Measurements from ENCODE around the gene ALDH4A1.

The ALDH4A1 gene

GRCh38 chr1:18918417-18918816 lies 16.1 kb upstream of the ALDH4A1 start:
- Histone ChIP-seq H3K27me3 (replicated peaks in 2 of 5; ENCODE audit: control insufficient read depth in 4 of 5, insufficient read depth in 5 of 5, low read length in 4 of 5) (no peaks in the 10 kb centered on the region), H3K36me3 (ENCODE audit: control insufficient read depth in 4 of 4, insufficient read depth in 4 of 4, low read length in 3 of 4) (peaks cover 0 to 44% (median 34%) of the 10 kb centered on the region in 4 experiments), H3K27ac (ENCODE audit: insufficient read depth in 1 of 2, low read depth in 1 of 2, low read length in 2 of 2, poor library complexity in 1 of 2, severe bottlenecking in 2 of 2) (no peak overlapping the region), H3K4me3 (ENCODE audit: control insufficient read depth in 1 of 7, extremely low read depth in 1 of 7, insufficient read depth in 4 of 7, low read depth in 2 of 7, low read length in 6 of 7) (no peak overlapping the region), H3K4me1 (ENCODE audit: control extremely low read depth in 1 of 4, control insufficient read depth in 4 of 4, insufficient read depth in 4 of 4, low read length in 3 of 4) (peaks cover 0 to 20% (median 17%) of the 10 kb centered on the region in 4 experiments), H3K9me3 (ENCODE audit: control extremely low read depth in 1 of 5, control insufficient read depth in 4 of 5, insufficient read depth in 2 of 5, low read depth in 1 of 5, low read length in 4 of 5) (no peaks in the 10 kb centered on the region)
- 97% methylated on average over 11 of the region's 14 CpGs for WGBS (ENCODE audit: insufficient coverage)
- no peak for DNase-seq
- CTCF ChIA-PET, result interaction anchor here (1.2 to 12.8 kb wide), 3 partner anchors 10 to 53 kb away, joined by 5 to 222 read pairs (median 6); no protein-coding TSS in a partner anchor
- POLR2A ChIA-PET, result no interaction called here

DNA sequence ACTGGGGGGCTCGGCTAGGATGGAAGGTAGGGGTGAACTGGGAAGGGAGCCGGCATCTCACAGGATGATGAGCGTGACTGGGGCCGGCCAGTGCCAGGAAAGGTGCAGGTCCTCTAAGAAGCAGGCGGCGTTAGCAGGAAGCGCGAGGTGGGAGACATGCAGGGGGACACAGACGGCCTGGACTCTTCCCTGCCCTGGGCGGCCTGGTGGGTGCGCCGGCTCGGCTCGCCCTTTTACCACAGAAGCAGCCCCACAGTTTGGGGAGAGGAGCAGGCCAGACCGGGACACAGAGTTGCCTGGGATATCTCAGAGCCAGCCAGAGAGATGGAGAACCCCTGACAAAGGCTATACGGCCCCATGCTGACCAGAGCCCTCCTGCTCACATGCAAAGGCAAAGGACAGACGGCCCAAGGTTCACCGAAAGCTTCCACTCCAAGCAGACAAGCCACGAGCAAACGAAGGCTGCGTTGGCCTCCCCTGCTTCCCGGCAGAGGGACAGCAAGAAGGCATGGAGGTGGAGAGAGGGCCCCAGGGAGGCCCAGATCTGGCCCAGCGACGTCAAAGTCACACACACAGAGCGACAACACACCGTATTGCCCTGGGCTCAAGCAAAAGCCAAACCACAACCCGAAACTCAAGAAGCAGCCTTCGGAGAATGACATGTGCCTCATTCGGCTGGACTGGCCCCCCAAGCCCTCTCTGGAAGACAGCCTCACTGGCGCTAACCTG lies 14.9 kb upstream of the ALDH4A1 start:
- POLR2A ChIA-PET, result no interaction called here
- 96% methylated on average over 28 of the region's 30 CpGs for WGBS (ENCODE audit: insufficient coverage)
- no peaks in the 10 kb centered on the region for H3K27me3 ChIP-seq (replicated peaks in 2 of 5; ENCODE audit: control insufficient read depth in 4 of 5, insufficient read depth in 5 of 5, low read length in 4 of 5)
- H3K27ac ChIP-seq (ENCODE audit: insufficient read depth in 1 of 2, low read depth in 1 of 2, low read length in 2 of 2, poor library complexity in 1 of 2, severe bottlenecking in 2 of 2), result no peak overlapping the region
- H3K9me3 ChIP-seq (ENCODE audit: control extremely low read depth in 1 of 5, control insufficient read depth in 4 of 5, insufficient read depth in 2 of 5, low read depth in 1 of 5, low read length in 4 of 5), result no peaks in the 10 kb centered on the region
- CTCF ChIA-PET, result interaction anchor here (2.5 to 13.1 kb wide), 3 partner anchors 9 to 54 kb away, joined by 5 to 222 read pairs (median 199); no protein-coding TSS in a partner anchor
- H3K36me3 ChIP-seq (ENCODE audit: control insufficient read depth in 4 of 4, insufficient read depth in 4 of 4, low read length in 3 of 4), result peaks cover 0 to 44% (median 35%) of the 10 kb centered on the region in 4 experiments
- no peak overlapping the region for H3K4me3 ChIP-seq (ENCODE audit: control insufficient read depth in 1 of 7, extremely low read depth in 1 of 7, insufficient read depth in 4 of 7, low read depth in 2 of 7, low read length in 6 of 7)
- no peak for DNase-seq
- H3K4me1 ChIP-seq (ENCODE audit: control extremely low read depth in 1 of 4, control insufficient read depth in 4 of 4, insufficient read depth in 4 of 4, low read length in 3 of 4), result peaks cover 0 to 18% (median 9%) of the 10 kb centered on the region in 4 experiments

GRCh38 chr1:18915341-18915740 lies 13.0 kb upstream of the ALDH4A1 start:
- ChIA-PET CTCF (interaction anchor here (1.0 to 13.1 kb wide), 7 partner anchors 11 to 189 kb away, joined by 3 to 222 read pairs (median 10); partner anchors contain the start of gene IFFO2), POLR2A (interaction anchor here (0.8 kb wide), 1 partner anchor 8 kb away, joined by 3 read pairs; no protein-coding TSS in a partner anchor)
- Histone ChIP-seq H3K27ac (ENCODE audit: insufficient read depth in 1 of 2, low read depth in 1 of 2, low read length in 2 of 2, poor library complexity in 1 of 2, severe bottlenecking in 2 of 2) (no peak overlapping the region), H3K9me3 (ENCODE audit: control extremely low read depth in 1 of 5, control insufficient read depth in 4 of 5, insufficient read depth in 2 of 5, low read depth in 1 of 5, low read length in 4 of 5) (no peaks in the 10 kb centered on the region), H3K27me3 (replicated peaks in 2 of 5; ENCODE audit: control insufficient read depth in 4 of 5, insufficient read depth in 5 of 5, low read length in 4 of 5) (no peaks in the 10 kb centered on the region), H3K36me3 (ENCODE audit: control insufficient read depth in 4 of 4, insufficient read depth in 4 of 4, low read length in 3 of 4) (peaks cover 0 to 52% (median 42%) of the 10 kb centered on the region in 4 experiments), H3K4me1 (ENCODE audit: control extremely low read depth in 1 of 4, control insufficient read depth in 4 of 4, insufficient read depth in 4 of 4, low read length in 3 of 4) (peaks cover 0 to 10% (median 4%) of the 10 kb centered on the region in 4 experiments), H3K4me3 (ENCODE audit: control insufficient read depth in 1 of 7, extremely low read depth in 1 of 7, insufficient read depth in 4 of 7, low read depth in 2 of 7, low read length in 6 of 7) (no peak overlapping the region)
- 100% methylated on average over 6 of the region's 7 CpGs for WGBS (ENCODE audit: insufficient coverage)
- DNase-seq, result no peak

GRCh38 chr1:18913065-18913835 lies 10.9 kb upstream of the ALDH4A1 start:
- 38% methylated on average over 14 of the region's 22 CpGs for WGBS (ENCODE audit: insufficient coverage)
- Histone ChIP-seq H3K36me3 (ENCODE audit: control insufficient read depth in 4 of 4, insufficient read depth in 4 of 4, low read length in 3 of 4) (peaks cover 0 to 52% (median 43%) of the 10 kb centered on the region in 4 experiments), H3K4me1 (ENCODE audit: control extremely low read depth in 1 of 4, control insufficient read depth in 4 of 4, insufficient read depth in 4 of 4, low read length in 3 of 4) (peaks cover 0 to 30% (median 23%) of the 10 kb centered on the region in 4 experiments), H3K27me3 (replicated peaks in 2 of 5; ENCODE audit: control insufficient read depth in 4 of 5, insufficient read depth in 5 of 5, low read length in 4 of 5) (no peaks in the 10 kb centered on the region), H3K4me3 (ENCODE audit: control insufficient read depth in 1 of 7, extremely low read depth in 1 of 7, insufficient read depth in 4 of 7, low read depth in 2 of 7, low read length in 6 of 7) (no peak overlapping the region), H3K27ac (ENCODE audit: insufficient read depth in 1 of 2, low read depth in 1 of 2, low read length in 2 of 2, poor library complexity in 1 of 2, severe bottlenecking in 2 of 2) (no peak overlapping the region), H3K9me3 (ENCODE audit: control extremely low read depth in 1 of 5, control insufficient read depth in 4 of 5, insufficient read depth in 2 of 5, low read depth in 1 of 5, low read length in 4 of 5) (no peaks in the 10 kb centered on the region)
- DNase-seq, result peak; percentile 66 to 68 (median 67)
- ChIA-PET POLR2A (interaction anchor here (1.0 to 1.8 kb wide), 5 partner anchors 10 to 38 kb away, joined by 3 to 9 read pairs (median 5); partner anchors contain the start of gene ALDH4A1), CTCF (interaction anchor here (0.6 to 13.1 kb wide), 26 partner anchors 9 to 174 kb away, joined by 3 to 222 read pairs (median 4); partner anchors contain the start of genes ALDH4A1 and IFFO2)

DNA sequence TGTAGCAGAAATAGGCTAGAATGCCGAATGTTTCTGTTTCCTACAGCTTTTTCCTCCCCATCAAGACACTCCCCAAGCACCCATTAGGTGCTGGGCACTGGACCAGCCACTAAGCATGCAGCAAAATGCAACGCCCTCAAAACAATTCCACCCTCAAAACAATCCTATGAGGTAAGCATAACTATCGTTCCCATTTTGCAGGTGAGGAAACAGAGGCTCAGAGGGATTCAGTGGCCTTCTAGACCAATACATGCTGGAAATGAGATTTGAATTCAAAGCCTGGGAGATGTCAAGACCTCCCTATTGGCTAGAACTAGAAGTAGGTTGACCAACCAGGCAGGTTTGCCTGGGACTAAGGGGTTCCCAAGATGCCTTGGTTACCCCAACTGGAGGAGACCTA lies 10.2 kb upstream of the ALDH4A1 start:
- Histone ChIP-seq H3K36me3 (ENCODE audit: control insufficient read depth in 4 of 4, insufficient read depth in 4 of 4, low read length in 3 of 4) (peaks cover 0 to 47% (median 38%) of the 10 kb centered on the region in 4 experiments), H3K4me3 (ENCODE audit: control insufficient read depth in 1 of 7, extremely low read depth in 1 of 7, insufficient read depth in 4 of 7, low read depth in 2 of 7, low read length in 6 of 7) (no peak overlapping the region), H3K27me3 (replicated peaks in 2 of 5; ENCODE audit: control insufficient read depth in 4 of 5, insufficient read depth in 5 of 5, low read length in 4 of 5) (no peaks in the 10 kb centered on the region), H3K9me3 (ENCODE audit: control extremely low read depth in 1 of 5, control insufficient read depth in 4 of 5, insufficient read depth in 2 of 5, low read depth in 1 of 5, low read length in 4 of 5) (no peaks in the 10 kb centered on the region), H3K27ac (ENCODE audit: insufficient read depth in 1 of 2, low read depth in 1 of 2, low read length in 2 of 2, poor library complexity in 1 of 2, severe bottlenecking in 2 of 2) (no peak overlapping the region), H3K4me1 (ENCODE audit: control extremely low read depth in 1 of 4, control insufficient read depth in 4 of 4, insufficient read depth in 4 of 4, low read length in 3 of 4) (peaks cover 3 to 37% (median 30%) of the 10 kb centered on the region in 4 experiments)
- no peak for DNase-seq
- POLR2A ChIA-PET, result interaction anchor here (0.7 to 1.8 kb wide), 6 partner anchors 10 to 39 kb away, joined by 3 to 9 read pairs (median 4); partner anchors contain the start of gene ALDH4A1
- CTCF ChIA-PET, result interaction anchor here (0.5 to 13.1 kb wide), 22 partner anchors 9 to 175 kb away, joined by 3 to 222 read pairs (median 4); partner anchors contain the start of gene ALDH4A1
- 95% methylated on average over 2 of the region's 3 CpGs for WGBS (ENCODE audit: insufficient coverage)

DNA sequence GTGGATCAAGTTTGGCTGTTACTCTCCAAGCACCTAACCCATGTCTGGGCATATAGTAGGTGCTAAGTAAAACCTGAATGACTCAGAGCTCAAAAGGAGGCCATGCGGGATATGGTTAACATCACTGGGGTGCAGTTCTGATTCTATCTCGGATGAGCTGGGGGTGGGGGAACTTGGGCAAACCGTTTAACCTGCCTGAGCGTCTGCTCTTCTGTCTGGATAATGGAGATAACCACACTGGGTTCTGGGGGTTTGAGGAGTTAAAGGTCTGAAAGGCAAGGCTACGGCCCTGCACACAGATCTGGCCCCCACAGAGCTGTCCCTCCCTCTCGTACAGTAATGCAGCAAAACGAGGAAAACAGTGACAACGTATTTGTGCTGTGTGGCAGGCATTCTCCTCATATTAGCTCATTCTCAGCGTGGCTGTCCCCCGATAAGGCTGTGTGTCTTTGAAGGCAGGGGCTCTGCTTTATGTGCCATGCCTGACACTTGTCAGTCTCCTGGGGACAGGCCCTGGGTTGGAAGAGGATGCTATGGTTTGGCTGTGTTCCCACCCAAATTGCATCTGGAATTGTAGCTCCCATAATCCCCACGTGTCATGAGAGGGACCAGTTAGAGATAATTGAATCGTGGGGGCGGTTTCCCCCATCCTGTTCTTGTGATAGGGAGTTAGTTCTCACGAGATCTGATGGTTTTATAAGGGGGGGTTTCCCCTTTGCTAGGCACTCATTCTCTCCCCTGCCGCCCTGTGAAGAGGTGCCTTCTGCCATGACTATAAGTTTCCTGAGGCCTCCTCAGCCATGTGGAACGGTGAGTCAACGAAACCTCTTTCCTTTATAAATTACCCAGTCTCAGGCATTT lies 6.8 kb upstream of the ALDH4A1 start:
- ChIA-PET CTCF (interaction anchor here (0.6 to 13.1 kb wide), 18 partner anchors 10 to 211 kb away, joined by 3 to 222 read pairs (median 6); partner anchors contain the start of gene IFFO2), POLR2A (interaction anchor here (1.2 to 1.5 kb wide), 3 partner anchors 15 to 48 kb away, joined by 3 to 7 read pairs (median 5); partner anchors contain the start of gene IFFO2)
- Histone ChIP-seq H3K36me3 (ENCODE audit: control insufficient read depth in 4 of 4, insufficient read depth in 4 of 4, low read length in 3 of 4) (peaks cover 0 to 38% (median 19%) of the 10 kb centered on the region in 4 experiments), H3K4me3 (ENCODE audit: control insufficient read depth in 1 of 7, extremely low read depth in 1 of 7, insufficient read depth in 4 of 7, low read depth in 2 of 7, low read length in 6 of 7) (peak overlapping the region in 1 of 7 experiments; percentile 46), H3K4me1 (ENCODE audit: control extremely low read depth in 1 of 4, control insufficient read depth in 4 of 4, insufficient read depth in 4 of 4, low read length in 3 of 4) (peaks cover 6 to 51% (median 41%) of the 10 kb centered on the region in 4 experiments), H3K27me3 (replicated peaks in 2 of 5; ENCODE audit: control insufficient read depth in 4 of 5, insufficient read depth in 5 of 5, low read length in 4 of 5) (no peaks in the 10 kb centered on the region), H3K27ac (ENCODE audit: insufficient read depth in 1 of 2, low read depth in 1 of 2, low read length in 2 of 2, poor library complexity in 1 of 2, severe bottlenecking in 2 of 2) (peak overlapping the region; percentile 38 to 67), H3K9me3 (ENCODE audit: control extremely low read depth in 1 of 5, control insufficient read depth in 4 of 5, insufficient read depth in 2 of 5, low read depth in 1 of 5, low read length in 4 of 5) (no peaks in the 10 kb centered on the region)
- peak; percentile 40 to 73 (median 58) for DNase-seq
- 65% methylated on average over 12 of the region's 17 CpGs for WGBS (ENCODE audit: insufficient coverage)

Measured in common myeloid progenitor, CD34-positive (primary cell).